ENCODE data around the gene PITRM1. TPM values are rescaled to one million over a fixed set of nuclear protein-coding genes. Genes with fewer than 3 reads are reported as not detected.

Gene PITRM1
- total RNA-seq, 2 donors from 2014 or later, result 45.3 to 50.2 TPM

DNA sequence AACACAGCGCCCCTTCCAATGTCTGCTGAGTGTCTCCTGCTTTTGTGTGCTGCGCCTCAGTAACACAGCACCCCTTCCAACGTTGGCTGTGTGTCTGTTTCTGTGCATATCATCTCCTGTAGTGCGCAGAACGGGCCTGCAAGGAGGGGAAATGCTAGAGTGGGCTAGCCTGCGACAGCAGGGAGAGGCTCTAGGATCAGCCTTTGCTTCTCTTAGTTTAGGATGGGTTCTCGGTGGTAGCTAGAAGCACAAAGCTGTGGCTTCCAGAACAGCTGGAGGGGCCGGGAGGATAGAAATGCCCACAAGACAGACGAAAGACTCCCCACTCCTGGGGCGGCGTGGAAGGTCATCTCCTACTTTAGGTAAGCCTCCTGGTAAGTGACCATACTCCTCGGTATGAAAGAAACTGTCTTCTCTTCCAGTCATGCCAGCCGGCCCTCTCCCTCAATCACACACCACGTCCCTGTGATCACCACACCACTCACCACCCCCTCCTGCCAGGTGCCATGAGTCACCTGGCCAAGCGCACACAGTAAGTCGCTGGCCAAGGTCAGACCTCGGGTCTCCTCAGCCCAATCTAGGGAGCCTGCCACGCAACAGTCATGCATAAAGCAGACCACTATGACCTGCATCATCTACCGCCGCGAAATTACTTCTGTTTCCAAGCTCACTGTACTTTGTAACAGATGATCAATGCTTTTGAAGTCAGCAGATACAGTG is 4.8 kb downstream of the PITRM1 start:
- H3K27ac Mint-ChIP-seq, result peak overlapping the region; percentile 64
- H3K4me1 Mint-ChIP-seq, result no peaks in the 10 kb centered on the region
- no peaks in the 10 kb centered on the region for H3K9me3 ChIP-seq (ENCODE audit: control insufficient read depth, low read length)
- H3K27ac ChIP-seq (ENCODE audit: low read depth, low read length), result no peak overlapping the region
- TF ChIP-seq, protein P1, sequence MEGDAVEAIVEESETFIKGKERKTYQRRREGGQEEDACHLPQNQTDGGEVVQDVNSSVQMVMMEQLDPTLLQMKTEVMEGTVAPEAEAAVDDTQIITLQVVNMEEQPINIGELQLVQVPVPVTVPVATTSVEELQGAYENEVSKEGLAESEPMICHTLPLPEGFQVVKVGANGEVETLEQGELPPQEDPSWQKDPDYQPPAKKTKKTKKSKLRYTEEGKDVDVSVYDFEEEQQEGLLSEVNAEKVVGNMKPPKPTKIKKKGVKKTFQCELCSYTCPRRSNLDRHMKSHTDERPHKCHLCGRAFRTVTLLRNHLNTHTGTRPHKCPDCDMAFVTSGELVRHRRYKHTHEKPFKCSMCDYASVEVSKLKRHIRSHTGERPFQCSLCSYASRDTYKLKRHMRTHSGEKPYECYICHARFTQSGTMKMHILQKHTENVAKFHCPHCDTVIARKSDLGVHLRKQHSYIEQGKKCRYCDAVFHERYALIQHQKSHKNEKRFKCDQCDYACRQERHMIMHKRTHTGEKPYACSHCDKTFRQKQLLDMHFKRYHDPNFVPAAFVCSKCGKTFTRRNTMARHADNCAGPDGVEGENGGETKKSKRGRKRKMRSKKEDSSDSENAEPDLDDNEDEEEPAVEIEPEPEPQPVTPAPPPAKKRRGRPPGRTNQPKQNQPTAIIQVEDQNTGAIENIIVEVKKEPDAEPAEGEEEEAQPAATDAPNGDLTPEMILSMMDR (conservative IDR thresholded peaks at IDR 0.05), result no peak
- H3K36me3 ChIP-seq (ENCODE audit: control insufficient read depth, insufficient read depth, low read length), result peaks cover 64% of the 10 kb centered on the region
- no peaks in the 10 kb centered on the region for H3K27me3 Mint-ChIP-seq (ENCODE audit: insufficient read depth)
- H3K9ac ChIP-seq (ENCODE audit: extremely low read depth, low read length, poor library complexity, severe bottlenecking), result no peak overlapping the region
- H3K4me3 Mint-ChIP-seq, result no peak overlapping the region
- no peaks in the 10 kb centered on the region for H3K4me1 ChIP-seq (ENCODE audit: control insufficient read depth, insufficient read depth, low read length)
- H3K9me3 Mint-ChIP-seq, result no peaks in the 10 kb centered on the region
- no peaks in the 10 kb centered on the region for H3K27me3 ChIP-seq (ENCODE audit: control insufficient read depth, insufficient read depth, low read length, poor library complexity, severe bottlenecking)
- 88 to 93% methylated on average over 9 to 21 of the region's 21 CpGs for WGBS, 2 experiments (ENCODE audit: insufficient coverage in 1 of 2, insufficient read length in 1 of 2)
- peaks cover 54% of the 10 kb centered on the region for H3K36me3 Mint-ChIP-seq (ENCODE audit: low read depth)
- DNase-seq, result peak; percentile 24
- H3K4me3 ChIP-seq (ENCODE audit: low read length), result no peak overlapping the region

DNA sequence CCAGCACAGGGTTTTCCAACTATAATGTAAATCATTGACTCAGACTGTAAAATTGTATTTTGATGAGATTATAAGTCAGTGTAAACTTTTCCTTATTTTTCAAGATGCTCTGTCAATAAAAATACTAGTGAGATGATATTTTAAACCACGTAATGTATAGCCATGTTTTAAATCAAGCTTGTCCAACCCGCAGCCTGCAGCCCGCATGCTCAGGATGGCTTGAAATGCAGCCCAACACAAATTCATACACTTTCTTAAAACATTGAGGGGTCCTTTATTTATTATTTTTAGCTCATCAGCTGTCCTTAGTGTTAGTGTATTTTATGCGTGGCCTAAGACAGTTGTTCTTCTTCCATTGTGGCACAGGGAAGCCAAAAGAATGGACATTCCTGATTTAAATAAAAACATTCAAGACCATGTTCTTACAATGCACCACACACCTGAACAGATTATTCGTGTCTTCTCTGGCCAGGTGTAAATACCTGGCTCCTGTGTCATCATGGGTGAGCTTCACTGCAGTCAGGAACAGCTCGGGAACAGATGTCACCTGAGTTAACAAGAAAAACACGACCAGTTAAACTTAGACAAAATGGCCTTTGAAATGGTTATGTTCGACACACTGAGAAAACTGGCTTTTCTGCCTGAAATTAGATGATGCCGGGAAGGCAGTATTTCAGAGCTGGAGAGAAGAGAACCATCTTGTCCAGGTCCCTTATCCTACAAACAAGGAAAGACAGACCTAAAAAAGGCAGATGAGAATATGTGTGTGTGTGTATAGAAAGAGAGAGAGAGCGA is 5.9 kb downstream of the PITRM1 start:
- H3K27me3 Mint-ChIP-seq (ENCODE audit: insufficient read depth), result no peaks in the 10 kb centered on the region
- DNase-seq, result peak; percentile 3
- TF ChIP-seq, protein P1 (conservative IDR thresholded peaks at IDR 0.05), result no peak
- no peaks in the 10 kb centered on the region for H3K4me1 ChIP-seq (ENCODE audit: control insufficient read depth, insufficient read depth, low read length)
- no peaks in the 10 kb centered on the region for H3K4me1 Mint-ChIP-seq
- peaks cover 73% of the 10 kb centered on the region for H3K36me3 ChIP-seq (ENCODE audit: control insufficient read depth, insufficient read depth, low read length)
- H3K9me3 Mint-ChIP-seq, result no peaks in the 10 kb centered on the region
- H3K36me3 Mint-ChIP-seq (ENCODE audit: low read depth), result peaks cover 62% of the 10 kb centered on the region
- no peaks in the 10 kb centered on the region for H3K9me3 ChIP-seq (ENCODE audit: control insufficient read depth, low read length)
- H3K4me3 ChIP-seq (ENCODE audit: low read length), result no peak overlapping the region
- no peak overlapping the region for H3K4me3 Mint-ChIP-seq
- H3K27me3 ChIP-seq (ENCODE audit: control insufficient read depth, insufficient read depth, low read length, poor library complexity, severe bottlenecking), result no peaks in the 10 kb centered on the region
- H3K27ac Mint-ChIP-seq, result no peak overlapping the region
- H3K27ac ChIP-seq (ENCODE audit: low read depth, low read length), result no peak overlapping the region
- no peak overlapping the region for H3K9ac ChIP-seq (ENCODE audit: extremely low read depth, low read length, poor library complexity, severe bottlenecking)
- 93 to 95% methylated on average over 7 to 10 of the region's 10 CpGs for WGBS, 2 experiments (ENCODE audit: insufficient coverage in 1 of 2, insufficient read length in 1 of 2)

DNA sequence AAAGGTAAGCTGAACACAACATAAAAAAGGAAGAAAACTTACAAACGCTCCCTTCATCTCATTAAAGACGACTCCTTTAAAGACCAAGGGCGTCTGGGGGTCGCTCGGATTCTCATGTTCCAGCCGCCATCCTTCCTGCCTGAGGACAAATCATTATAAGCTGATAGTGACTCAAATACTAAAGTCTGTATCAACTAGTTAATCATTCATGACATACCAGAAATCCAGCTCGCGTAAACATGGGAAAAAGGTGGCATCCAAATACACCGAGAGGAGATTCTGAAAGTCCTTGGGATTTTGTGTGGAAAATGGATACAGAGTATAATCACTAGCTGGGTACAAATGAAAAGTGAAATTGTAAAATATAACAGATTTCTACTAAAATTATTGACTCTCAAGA is 7.4 kb downstream of the PITRM1 start:
- WGBS, 2 experiments (ENCODE audit: insufficient coverage in 1 of 2, insufficient read length in 1 of 2), result 88 to 93% methylated on average over 4 to 9 of the region's 9 CpGs
- Mint-ChIP-seq H3K27me3 (ENCODE audit: insufficient read depth) (no peaks in the 10 kb centered on the region), H3K27ac (no peak overlapping the region), H3K4me3 (no peak overlapping the region), H3K4me1 (no peaks in the 10 kb centered on the region), H3K36me3 (ENCODE audit: low read depth) (peaks cover 71% of the 10 kb centered on the region), H3K9me3 (no peaks in the 10 kb centered on the region)
- H3K9me3 ChIP-seq (ENCODE audit: control insufficient read depth, low read length), result no peaks in the 10 kb centered on the region
- H3K36me3 ChIP-seq (ENCODE audit: control insufficient read depth, insufficient read depth, low read length), result peaks cover 79% of the 10 kb centered on the region
- H3K27ac ChIP-seq (ENCODE audit: low read depth, low read length), result no peak overlapping the region
- H3K9ac ChIP-seq (ENCODE audit: extremely low read depth, low read length, poor library complexity, severe bottlenecking), result no peak overlapping the region
- no peak overlapping the region for H3K4me3 ChIP-seq (ENCODE audit: low read length)
- H3K27me3 ChIP-seq (ENCODE audit: control insufficient read depth, insufficient read depth, low read length, poor library complexity, severe bottlenecking), result no peaks in the 10 kb centered on the region
- DNase-seq, result peak; percentile 13
- TF ChIP-seq, protein P1 (conservative IDR thresholded peaks at IDR 0.05), result no peak
- H3K4me1 ChIP-seq (ENCODE audit: control insufficient read depth, insufficient read depth, low read length), result no peaks in the 10 kb centered on the region
